Raji (cell line): Measurements from ENCODE around the gene BSN.

Experiments
- POLR2A ChIP-seq: IDR thresholded peaks from 2 replicates; pipeline ENCODE4 v1.6.1; 2011; ENCODE audit warnings: low read depth, low read length, control low read depth; ENCODE audit not compliant: insufficient read depth

BSN gene

GRCh38 chr3:49709852-49710251 lies 155.6 kb downstream of the BSN start:
- TF ChIP-seq POLR2A: no peak

GRCh38 chr3:49711489-49711888 lies 157.2 kb downstream of the BSN start:
- TF ChIP-seq POLR2A: no peak

- TF ChIP-seq POLR2A: no peak
Measured at GRCh38 chr3:49712166-49712565, 157.9 kb downstream of the BSN start.

GRCh38 chr3:49712631-49713317 lies 158.5 kb downstream of the BSN start:
- no peak for TF ChIP-seq POLR2A

GRCh38 chr3:49713336-49714105 lies 159.2 kb downstream of the BSN start:
- TF ChIP-seq POLR2A: no peak

- TF ChIP-seq POLR2A: no peak
Measured at GRCh38 chr3:49714728-49715550, 160.7 kb downstream of the BSN start.

GRCh38 chr3:49715611-49716121 lies 161.4 kb downstream of the BSN start:
- TF ChIP-seq POLR2A: no peak

- no peak for TF ChIP-seq POLR2A
Measured at GRCh38 chr3:49716169-49716568, 161.9 kb downstream of the BSN start.

GRCh38 chr3:49716691-49717210 lies 162.5 kb downstream of the BSN start:
- TF ChIP-seq POLR2A: no peak

- no peak for TF ChIP-seq POLR2A
Measured at GRCh38 chr3:49717211-49717958, 163.1 kb downstream of the BSN start.

- TF ChIP-seq POLR2A: no peak
Measured at GRCh38 chr3:49717959-49718857, 163.9 kb downstream of the BSN start.

GRCh38 chr3:49718858-49719213 lies 164.6 kb downstream of the BSN start:
- no peak for TF ChIP-seq POLR2A

- peak; percentile 90 for TF ChIP-seq POLR2A
Measured at GRCh38 chr3:49719214-49719884, 165.1 kb downstream of the BSN start, which contains the start of gene AMIGO3. Gene AMIGO3, minus strand, starts transcription at chr3:49719684. Its CDS starts 219 bp downstream, at chr3:49719465.
